Activated effector memory CD4-positive, alpha-beta T cell treated with anti-CD3 and anti-CD28 coated beads, Interleukin-2, amount 50 U/mL, for 16 hours (primary cell): Measurements from ENCODE around the gene ASL.
A peak's percentile ranks its signal among the peaks of the same experiment; 100 is the strongest.
"Not testable (repeated sequence)": the region's sequence is repeated elsewhere in the genome, so short reads cannot be mapped to it uniquely, and the experiment has no call there.

Source experiments
- DNase-seq: peaks from one replicate; pipeline ENCODE4 v3.0.0-alpha.2; 2020

The ASL gene

DNA sequence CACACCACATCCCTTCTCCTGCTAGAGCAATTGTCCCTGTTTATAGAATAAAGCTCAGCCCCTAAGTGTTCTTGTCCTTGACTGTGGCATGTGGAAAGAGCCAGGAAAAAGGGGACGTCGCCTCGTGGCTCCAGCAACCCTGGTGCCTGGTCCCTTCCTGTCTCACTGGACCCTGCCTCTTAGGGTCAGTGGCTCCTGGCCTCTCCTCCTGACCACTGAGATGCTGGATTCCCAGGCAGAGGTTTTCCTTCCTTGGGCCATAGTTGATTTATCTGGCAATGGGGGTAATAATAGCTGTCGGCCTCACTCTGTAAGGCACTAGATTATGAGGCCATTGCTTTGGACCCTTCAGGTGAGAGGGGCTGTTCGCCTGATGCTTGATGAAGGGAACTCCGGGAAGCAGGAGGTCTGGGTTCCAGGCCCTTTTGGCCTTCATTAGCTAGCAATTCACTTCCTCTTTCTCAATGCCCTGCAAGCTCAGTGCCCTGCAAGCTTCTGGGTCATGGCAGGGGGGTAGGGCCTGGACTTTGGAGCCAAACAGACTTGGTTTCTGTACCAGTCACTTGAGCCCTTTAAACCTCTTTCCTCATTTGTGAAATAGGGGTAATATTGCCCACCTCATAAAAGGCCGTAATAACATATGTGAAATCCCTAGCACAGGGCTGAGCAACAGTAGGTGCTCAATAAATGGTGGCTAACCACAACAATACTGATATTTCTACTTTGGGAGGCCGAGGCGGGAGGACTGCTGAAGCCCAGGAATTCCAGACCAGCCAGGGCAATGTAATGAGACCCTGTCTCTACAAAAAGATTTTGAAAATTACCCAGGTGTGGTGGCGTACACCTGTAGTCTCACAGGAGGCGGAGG is 1.1 kb downstream of the ASL start:
- no peak for DNase-seq

- DNase-seq = no peak
Measured at GRCh38 chr7:66078067-66078466, 2.4 kb downstream of the ASL start.

- DNase-seq = no peak
Measured at GRCh38 chr7:66082083-66082482, 6.5 kb downstream of the ASL start.

DNA sequence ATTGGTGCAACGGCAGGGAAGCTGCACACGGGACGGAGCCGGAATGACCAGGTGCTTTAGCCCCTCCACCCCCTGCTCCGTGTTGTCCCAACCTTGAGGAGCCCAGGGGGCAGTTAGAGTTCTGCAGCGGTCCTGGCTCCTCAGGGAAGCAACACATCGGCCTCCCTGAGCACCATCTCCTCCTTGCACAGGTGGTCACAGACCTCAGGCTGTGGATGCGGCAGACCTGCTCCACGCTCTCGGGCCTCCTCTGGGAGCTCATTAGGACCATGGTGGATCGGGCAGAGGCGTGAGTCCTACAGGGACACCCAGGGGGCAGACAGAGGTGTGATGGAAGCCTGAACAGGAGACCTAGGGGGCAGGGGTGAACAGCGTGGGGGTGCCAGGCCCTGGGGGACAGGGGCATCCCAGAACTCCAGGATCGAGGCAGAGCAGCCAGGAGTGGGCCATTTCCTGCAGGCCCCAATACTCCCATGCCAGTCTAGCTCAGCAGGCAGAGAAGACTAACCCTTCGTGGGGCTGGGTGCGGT is 7.3 kb downstream of the ASL start:
- no peak for DNase-seq

DNA sequence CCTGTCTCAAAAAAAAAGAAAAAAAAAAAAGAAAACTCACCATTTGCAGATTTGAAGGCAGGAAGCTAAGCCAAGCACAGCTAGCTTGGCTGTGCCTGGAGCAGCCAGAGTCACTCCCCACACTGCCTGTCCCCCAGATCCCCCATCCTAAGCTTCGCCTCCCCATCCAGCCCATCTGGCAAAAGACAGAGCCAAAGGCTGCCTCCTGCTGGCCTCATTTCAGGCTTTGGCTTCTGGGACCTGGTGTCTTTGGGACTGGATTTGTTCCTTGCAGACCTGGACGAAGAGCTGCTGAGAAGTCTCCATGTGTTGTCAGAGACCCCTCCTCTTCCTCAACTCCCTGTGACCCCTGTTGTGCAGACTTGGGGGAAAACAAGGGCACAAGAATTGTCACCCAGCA is 8.1 kb downstream of the ASL start:
- DNase-seq = no peak

GRCh38 chr7:66088861-66089838 is 13.5 kb downstream of the ASL start:
- no peak for DNase-seq

DNA sequence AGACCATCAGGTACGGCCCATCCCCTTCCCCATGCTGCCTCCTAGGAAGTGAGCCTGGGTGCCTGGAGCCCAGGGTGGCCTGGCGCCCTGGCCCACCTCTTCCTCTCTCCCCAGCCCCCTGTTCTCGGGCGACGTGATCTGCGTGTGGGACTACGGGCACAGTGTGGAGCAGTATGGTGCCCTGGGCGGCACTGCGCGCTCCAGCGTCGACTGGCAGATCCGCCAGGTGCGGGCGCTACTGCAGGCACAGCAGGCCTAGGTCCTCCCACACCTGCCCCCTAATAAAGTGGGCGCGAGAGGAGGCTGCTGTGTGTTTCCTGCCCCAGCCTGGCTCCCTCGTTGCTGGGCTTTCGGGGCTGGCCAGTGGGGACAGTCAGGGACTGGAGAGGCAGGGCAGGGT is 17.0 kb downstream of the ASL start:
- DNase-seq = no peak

- DNase-seq = no peak
Measured at GRCh38 chr7:66095010-66095409, 19.4 kb downstream of the ASL start.

- DNase-seq = no peak
Measured at GRCh38 chr7:66099232-66099550, 23.6 kb downstream of the ASL start.

DNA sequence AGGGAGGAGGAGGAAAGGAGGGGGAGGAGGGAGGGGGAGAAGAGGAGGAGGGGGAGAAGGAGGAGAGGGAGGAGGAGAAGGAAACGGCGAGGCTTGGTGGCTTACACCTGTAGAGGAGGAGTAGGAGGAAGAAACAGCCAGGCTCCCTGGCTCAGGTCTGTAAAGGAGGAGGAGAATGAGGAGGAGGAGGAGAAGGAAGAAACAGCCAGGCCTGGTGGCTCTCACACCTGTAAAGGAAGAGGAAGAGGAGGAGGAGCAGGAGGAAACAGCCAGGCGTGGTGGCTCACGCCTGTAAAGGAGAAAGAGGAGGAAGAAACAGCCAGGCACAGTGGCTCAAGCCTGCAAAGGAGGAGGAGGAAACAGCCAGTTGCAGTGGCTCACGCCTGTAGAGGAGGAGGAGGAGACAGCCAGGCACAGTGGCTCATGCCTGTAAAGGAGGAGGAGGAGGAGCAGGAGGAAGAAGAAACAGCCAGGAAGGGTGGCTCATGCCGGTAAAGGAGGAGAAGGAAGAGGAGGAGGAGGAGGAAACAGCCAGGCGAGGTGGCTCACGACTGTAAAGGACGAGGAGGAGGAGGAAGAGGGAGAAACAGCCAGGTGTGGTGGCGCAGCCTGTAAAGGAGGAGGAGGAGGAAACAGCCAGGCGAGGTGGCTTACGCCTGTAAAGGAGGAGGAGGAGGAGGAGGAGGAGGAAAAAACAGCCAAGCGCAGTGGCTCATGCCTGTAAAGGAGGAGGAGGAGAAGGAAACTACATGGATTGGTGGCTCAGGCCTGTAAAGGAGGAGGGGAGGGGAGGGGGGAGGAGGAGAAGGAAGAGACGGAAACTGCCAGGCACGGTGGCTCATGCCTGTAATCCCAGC is 24.2 kb downstream of the ASL start:
- peak; percentile 71 for DNase-seq

- DNase-seq = no peak
Measured at GRCh38 chr7:66100408-66101050, 24.9 kb downstream of the ASL start.

GRCh38 chr7:66102168-66102567 is 26.5 kb downstream of the ASL start:
- DNase-seq = not testable (repeated sequence)

GRCh38 chr7:66103994-66104393 is 28.4 kb downstream of the ASL start:
- DNase-seq = not testable (repeated sequence)

DNA sequence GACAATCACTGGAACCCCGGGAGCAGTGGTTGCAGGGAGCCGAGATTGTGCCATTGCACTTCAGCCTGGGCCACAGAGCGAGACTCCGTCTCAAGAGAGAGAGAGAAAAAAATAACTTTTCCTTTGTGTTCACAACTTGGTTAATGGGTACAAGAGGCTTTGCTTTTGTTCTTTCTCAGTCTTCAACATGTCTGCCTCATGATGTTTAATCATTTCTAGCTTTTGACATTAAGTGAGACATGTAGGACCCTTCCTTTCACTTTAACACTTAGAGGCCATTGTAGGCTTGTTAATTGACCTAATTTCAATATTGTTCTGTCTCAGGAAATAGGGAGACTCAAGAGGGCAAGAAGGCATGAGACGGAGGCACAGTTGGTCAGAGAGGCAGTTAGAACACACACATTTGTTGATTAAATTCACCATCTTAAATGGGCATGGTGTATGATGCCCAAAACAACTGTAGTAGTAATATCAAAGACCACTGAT is 29.7 kb downstream of the ASL start:
- no peak for DNase-seq

DNA sequence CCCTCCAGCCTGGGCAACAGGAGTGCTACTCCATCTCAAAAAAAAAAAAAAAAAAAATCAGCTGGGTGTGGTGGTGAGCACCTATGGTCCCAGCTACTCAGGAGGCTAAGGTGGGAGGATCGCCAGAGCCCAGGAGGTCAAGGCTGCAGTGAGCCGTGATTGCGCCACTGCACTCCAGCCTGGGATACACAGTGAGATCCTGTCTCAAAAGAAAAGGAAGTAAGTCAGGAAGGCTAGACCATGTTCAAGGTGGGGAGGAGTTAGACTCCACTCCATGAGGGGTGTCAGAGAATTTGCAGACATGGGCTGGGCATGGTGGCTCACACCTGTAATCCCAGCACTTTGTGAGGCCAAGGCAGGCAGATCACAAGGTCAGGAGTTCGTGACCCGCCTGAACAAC is 32.8 kb downstream of the ASL start:
- not testable (repeated sequence) for DNase-seq

GRCh38 chr7:66110856-66111255 is 35.2 kb downstream of the ASL start:
- no peak for DNase-seq

- peak; percentile 95 for DNase-seq
Measured at GRCh38 chr7:66114743-66115649, 39.4 kb downstream of the ASL start, which contains the start of gene CRCP. CRCP (plus strand) TSS chr7:66114847; CDS start chr7:66114963, 116 bp downstream.

DNA sequence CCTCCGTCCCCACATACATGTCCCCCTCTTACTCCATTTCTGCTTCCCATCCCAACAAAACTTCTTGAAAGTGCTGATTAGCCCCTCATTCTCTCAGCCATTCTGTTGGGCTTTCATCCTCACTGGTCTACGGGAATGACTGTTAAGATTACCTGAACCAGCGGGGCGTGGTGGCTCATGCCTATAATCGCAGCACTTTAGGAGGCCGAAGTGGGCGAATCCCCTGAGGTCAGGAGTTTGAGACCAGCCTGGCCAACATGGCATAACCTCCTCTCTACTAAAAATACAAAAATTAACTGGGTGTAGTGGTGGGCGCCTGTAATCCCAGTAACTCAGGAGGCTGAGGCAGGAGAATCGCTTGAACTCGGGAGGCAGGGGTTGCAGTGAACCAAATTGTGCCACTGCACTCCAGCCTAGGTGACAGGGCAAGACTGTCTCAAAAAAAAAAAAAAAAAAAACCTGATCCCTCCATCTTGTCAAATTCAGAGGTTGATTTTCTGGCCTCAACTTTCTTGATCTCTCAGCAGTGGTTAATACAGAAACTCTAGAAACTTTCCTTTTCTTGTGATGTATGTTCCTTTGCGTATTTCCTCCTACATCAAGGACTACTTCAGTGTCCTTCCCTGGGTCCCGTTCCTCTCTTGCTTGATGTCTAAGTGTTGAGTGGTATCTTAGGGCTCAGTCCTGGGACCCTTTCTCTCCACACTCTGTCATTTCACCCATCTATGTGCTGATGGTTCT is 41.2 kb downstream of the ASL start:
- DNase-seq = not testable (repeated sequence)

DNA sequence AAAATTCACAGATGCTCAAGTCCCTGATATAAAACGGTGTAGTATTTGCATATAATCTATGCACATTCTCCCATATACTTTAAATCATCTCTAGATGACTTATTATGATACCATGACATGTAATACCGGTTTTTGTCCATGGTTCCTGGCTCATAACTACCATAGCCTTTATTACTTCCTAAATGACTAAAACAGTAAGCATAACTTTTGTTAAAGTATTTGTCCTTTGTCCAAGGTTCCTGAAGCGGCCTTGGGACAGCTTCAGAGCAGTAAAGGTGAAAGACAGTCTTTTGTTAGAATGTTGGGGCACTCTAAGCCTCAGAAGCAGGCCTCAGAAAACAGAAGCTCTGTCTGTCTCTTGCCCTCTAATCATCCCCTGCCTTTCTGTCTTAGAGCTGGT is 43.0 kb downstream of the ASL start:
- no peak for DNase-seq
